HG02885 (cell line): ENCODE data around the gene SERPINB13.

ENCODE experiments used
- ATAC-seq: cut with Tn5 transposase; IDR thresholded peaks from one replicate; pipeline ENCODE4 v1.9.1; 2021; ENCODE audit warnings: mild to moderate bottlenecking; ENCODE audit not compliant: unreplicated experiment, poor library complexity

Gene SERPINB13

GRCh38 chr18:63586966-63587365 lies at the start of gene SERPINB13:
SERPINB13 (plus strand) TSS chr18:63587343; CDS start chr18:63588668, 1,325 bp downstream.
- no peak for ATAC-seq

GRCh38 chr18:63539904-63540510 lies 47.1 kb upstream of the SERPINB13 start:
- no peak for ATAC-seq

GRCh38 chr18:63542069-63542468 lies 45.1 kb upstream of the SERPINB13 start, which contains the start of gene SERPINB12:
SERPINB12 (plus strand) TSS chr18:63542369; CDS start chr18:63556160, 13,791 bp downstream.
- ATAC-seq: no peak

GRCh38 chr18:63544017-63544416 lies 43.1 kb upstream of the SERPINB13 start:
- no peak for ATAC-seq

GRCh38 chr18:63545000-63545399 lies 42.1 kb upstream of the SERPINB13 start:
- ATAC-seq: no peak

DNA sequence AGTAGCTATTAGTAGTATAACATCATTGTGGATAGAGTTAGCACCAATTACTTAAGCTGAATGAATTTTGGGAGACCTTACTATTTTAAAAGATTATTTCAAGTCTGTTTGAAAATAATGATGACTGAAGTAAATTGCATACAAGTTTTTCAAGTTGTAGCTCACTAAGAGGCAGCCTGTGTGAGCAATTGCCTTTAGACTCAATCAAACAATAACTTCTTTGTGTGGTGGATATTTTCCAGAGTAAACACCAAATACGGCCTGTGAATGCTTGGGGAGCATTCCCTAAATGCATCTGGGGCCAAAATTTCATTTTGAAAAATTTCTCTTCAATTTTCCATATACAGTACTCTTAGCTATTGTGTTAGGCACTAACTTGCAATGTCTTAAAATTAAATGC lies 37.1 kb upstream of the SERPINB13 start:
- ATAC-seq: no peak

- no peak for ATAC-seq
These were observed 35.4 kb upstream of the SERPINB13 start for GRCh38 chr18:63551769-63552168.

DNA sequence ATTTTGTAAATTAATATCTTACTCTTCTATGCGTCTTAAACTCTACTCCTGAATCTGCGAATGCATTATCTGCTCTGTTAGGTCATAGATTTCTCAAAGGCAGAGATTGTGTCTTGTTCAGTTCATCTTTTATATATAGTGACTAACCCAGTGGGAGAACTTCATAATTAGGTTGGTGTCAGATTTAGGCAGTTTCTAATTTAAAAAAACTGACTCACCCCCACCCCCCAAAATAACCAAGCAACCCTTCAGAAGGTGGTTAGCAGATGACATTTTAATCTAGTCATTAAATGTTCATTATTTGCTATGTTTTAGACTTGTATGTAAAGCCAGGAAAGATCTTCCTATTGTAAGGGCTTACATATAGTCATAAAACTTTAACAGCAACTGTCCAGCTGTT lies 34.6 kb upstream of the SERPINB13 start:
- ATAC-seq: no peak

GRCh38 chr18:63553081-63553480 lies 34.1 kb upstream of the SERPINB13 start:
- no peak for ATAC-seq

GRCh38 chr18:63559567-63560491 lies 27.3 kb upstream of the SERPINB13 start:
- ATAC-seq: peak; percentile 76

DNA sequence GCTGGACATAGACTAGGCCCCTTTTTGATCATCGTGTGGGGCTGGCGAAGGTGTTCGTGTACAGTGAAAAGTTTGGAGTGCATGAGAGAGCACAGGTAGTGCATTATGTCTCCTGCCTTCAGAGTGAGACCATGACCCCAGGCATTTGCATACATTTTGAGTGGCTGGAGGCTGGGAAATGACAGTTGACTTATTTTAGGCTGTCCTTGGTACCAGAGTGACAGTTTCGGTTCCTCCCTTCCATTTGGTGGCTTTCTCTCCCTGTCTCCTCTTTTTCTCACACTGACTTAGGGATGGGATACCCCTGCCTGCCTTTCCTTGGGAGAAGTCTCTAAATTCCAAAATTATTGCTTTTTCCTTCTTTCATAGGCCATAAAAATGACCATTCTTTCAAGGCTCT lies 24.9 kb upstream of the SERPINB13 start:
- peak; percentile 78 for ATAC-seq

- no peak for ATAC-seq
These were observed 23.1 kb upstream of the SERPINB13 start for GRCh38 chr18:63564021-63564420.

DNA sequence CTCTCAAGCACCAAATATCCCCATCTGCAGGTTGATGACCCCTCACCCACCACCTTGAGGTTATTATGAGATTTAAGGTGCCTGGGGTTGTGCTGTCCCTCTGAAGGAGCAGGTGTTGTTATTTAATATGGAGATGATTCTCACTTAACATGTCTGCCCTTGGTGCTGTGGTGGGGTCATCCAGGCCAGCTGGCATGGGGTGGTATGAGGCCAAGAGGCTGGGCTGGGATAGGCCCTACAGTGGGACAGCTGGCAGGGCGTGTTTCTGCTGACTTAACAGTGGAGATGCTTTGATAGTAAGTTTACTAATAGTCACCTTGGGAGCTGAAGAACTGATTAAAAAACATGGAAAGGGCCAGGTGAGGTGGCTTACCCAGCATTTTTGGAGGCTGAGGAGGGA lies 22.6 kb upstream of the SERPINB13 start:
- no peak for ATAC-seq

DNA sequence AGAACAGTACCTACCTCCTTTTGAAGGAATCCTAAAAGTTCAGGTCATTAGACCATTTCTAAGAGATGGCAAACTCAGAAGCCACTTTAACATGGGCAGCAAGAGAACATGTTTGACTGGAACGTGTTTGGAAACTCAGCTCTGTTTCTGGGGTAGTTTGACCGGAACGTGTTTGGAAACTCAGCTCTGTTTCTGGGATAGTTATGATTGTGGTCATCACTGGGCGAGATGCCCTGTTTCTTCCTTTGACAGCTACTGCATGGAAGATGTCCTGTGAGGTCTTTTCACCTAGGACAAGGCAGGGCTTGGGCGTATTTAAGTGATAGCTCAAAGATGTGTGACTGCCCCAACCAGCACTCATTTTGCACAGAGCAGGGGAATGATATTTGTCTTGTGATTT lies 19.9 kb upstream of the SERPINB13 start:
- no peak for ATAC-seq

GRCh38 chr18:63567825-63568224 lies 19.3 kb upstream of the SERPINB13 start:
- ATAC-seq: no peak

- no peak for ATAC-seq
These were observed 16.4 kb upstream of the SERPINB13 start for GRCh38 chr18:63570721-63571120.

DNA sequence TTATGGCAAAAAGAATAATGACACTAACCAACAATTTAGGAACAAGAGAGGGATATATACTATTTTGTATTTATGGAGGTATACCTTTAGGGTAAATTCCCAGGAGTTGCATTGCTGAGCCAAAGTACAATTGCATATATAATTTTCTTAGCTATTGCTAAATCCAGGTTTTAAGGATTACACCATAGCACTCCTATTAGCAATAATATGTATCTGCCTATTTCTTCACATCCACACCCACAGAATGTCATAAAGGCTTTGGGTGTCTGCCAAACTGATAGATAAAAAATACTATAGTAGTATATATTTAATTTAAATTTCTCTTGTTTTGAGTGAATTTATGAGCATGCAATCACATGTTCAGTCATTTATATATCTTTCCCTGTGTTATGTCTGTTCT lies 11.5 kb upstream of the SERPINB13 start:
- ATAC-seq: no peak

- peak; percentile 73 for ATAC-seq
These were observed 8.7 kb upstream of the SERPINB13 start for GRCh38 chr18:63578357-63578958.

DNA sequence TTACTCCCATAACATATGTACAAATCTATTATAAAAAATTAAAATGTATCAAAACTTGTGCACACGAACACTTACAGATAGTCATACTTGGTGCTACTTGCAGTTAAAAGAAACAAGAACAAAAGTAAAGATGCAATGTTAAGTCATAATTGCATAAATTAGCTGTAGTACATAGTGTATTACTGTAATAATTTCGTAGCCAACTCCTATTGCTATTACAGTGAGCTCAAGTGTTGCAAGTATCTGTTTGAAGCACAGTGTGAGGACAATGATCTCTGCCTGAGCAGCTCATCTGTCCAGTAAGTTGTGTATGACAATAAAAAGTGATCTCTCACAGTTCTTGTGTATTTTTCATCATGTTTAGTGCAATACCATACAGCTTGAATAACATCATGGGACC lies 7.5 kb upstream of the SERPINB13 start:
- no peak for ATAC-seq

DNA sequence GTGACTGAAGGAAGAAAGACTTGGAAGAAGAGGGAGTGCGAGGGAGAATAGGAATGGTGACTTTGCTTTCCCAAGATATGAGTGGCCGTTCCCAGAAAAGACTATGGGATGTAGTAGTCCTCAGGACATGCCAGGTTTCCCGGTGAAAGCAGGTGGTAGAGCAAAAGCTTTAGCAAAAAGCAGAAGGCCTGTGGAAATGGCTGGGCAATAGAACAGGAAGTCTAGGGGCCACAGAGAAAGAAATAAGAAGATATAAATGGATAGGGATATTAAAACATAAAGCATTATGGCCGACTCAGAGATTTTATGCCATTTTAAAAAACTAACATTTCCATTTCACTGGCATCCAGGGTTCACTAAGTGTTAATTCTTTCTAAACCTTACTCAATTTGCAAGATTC lies 1.2 kb upstream of the SERPINB13 start:
- ATAC-seq: no peak

DNA sequence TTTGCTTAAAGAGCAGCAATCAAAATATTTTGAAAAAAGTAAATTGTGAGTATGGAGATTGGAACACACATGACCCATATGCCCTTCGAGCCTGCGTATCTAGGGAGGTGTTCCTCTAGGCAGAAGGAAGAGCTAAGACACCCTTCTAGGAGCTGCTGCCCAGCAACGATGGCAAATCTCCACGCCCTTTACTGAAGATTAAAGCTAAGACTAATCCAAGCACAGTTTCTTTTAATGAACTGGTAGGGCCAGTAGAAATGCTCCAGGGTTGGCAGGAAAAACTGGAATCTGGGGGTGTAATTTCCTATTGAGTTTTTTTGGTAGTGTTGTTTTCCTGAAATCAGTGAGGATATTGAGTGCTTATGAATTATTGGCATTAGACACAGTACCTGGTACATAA lies 712 bp upstream of the SERPINB13 start:
- no peak for ATAC-seq
